GM21576 (cell line): ENCODE results near the gene CELSR1.

ENCODE experiments used
- ATAC-seq: cut with Tn5 transposase; IDR thresholded peaks from one replicate; pipeline ENCODE4 v1.9.1; 2021; ENCODE audit warnings: mild to moderate bottlenecking, moderate library complexity; ENCODE audit not compliant: unreplicated experiment

Gene CELSR1

DNA sequence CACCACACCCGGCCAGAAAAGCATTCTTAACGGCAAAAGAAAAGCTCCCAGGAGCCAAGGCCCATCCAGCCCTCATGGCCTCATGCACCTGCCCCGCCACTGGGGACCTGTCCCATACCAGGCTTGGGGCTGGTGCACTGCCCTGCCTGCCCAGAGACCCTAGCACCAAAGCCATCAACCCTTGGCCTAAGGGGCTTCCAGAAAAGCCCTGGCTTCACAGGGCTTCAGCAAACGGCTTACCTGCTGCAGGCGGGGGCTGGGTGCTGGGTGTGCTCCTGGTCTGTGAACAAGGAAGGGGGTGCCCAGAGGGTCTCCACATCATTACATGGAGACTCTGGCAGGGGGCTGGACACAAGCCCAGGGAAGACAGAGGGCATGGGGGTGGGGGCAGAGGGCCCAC is 89.5 kb downstream of the CELSR1 start:
- no peak for ATAC-seq

DNA sequence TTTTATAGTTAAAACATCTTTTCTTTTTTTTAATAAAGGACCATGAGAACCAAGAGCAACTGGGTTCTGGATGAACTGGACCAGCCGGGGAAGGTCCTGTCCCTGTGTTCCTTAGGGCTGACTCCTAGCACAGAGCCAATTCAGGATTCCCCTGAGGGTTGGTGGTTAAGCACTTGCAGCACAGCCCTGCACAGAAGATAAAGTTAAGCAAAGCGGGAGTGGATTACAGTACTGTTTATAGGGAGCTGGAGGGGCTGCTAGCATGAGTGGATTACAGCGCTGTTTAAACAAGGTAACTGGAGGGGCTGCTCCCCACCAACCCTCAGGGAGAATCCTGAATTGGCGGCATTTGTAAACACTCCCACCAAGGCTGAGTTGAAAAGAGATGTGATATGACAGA is 90.6 kb downstream of the CELSR1 start:
- no peak for ATAC-seq

DNA sequence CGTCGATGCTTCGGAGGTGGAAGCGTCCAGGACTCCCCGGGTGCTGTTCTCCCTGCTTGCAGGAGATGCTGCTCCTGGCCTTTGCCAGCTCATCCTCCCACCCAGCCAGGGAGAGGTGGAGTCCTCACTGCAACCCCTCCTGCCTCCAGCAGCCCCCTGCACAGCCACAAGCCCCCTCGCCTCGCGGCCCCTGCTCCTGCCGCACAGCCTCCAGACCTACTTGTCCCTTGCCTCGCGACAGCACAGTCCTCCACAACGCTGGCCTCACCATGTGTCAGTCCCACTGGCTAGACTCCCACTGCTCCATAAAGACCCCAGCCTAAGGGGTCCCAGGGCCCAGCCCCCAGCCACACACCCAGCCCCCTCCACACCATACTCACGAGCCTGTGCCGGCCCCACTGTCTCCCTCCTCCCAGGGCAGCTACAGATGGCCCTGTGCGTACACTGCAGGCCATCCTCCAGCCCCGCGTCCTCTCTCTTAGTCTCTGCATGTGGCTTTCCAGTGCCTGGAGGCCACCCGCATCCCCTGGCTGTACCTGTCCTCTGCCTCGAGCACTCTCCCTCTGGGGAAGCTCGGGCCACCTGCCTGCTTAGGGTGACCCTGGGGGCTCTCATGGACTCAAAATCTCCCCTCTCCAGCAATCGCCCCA is 91.5 kb downstream of the CELSR1 start:
- no peak for ATAC-seq

DNA sequence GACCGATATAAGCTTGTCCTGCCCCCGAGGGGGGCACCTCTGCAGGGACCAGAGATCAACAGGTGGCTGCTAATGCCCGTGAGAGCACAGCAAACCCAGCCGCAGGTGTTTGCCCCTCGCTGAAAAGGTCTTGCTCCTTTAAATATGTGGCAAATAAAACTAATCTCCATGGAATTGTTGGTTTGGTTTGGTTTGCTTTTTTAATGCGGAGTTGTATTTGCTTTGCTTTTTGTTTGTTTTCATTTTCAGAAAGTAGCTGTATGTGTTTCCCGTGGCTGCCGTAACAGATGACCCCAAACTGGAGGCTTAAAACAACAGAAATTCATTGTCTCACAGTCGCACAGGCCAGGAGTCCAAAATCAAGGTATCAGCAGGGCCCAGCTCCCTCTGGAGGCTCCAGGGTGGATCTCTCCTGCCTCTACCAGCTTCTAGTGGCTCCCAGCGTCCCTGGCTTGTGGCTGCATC is 93.0 kb downstream of the CELSR1 start:
- ATAC-seq = no peak

- ATAC-seq = no peak
Measured at GRCh38 chr22:46443850-46444389, 93.5 kb downstream of the CELSR1 start.

DNA sequence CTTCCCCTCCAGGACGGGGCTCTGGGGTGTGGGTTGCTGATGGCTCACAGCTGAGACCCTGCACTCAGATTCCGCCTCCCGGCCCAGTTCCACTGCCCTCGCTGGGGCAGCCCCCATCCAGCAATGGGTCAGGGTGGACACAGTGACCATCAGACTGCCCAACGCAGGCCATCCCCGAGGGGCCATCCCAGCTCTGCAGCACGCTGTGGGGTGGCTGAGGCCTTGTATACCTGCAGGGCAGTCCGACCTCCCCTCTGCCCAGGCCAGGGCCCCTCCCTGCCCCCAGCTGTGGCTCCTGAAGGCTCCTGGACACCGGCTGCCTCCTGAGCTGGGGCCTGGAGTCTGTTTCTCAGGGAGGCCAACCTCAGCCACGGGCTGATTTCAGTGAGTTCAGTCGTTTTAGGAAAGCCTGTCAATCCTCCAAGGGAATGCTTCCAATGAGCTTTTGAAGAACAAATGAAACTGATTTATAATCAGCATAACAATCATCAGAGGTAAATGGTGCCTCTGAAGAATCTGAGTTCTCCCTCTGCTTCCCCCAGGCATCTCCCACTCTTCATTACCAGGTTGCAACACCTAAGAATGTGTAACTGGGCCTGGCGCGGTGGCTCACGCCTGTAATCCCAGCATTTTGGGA is 95.1 kb downstream of the CELSR1 start:
- ATAC-seq = no peak

DNA sequence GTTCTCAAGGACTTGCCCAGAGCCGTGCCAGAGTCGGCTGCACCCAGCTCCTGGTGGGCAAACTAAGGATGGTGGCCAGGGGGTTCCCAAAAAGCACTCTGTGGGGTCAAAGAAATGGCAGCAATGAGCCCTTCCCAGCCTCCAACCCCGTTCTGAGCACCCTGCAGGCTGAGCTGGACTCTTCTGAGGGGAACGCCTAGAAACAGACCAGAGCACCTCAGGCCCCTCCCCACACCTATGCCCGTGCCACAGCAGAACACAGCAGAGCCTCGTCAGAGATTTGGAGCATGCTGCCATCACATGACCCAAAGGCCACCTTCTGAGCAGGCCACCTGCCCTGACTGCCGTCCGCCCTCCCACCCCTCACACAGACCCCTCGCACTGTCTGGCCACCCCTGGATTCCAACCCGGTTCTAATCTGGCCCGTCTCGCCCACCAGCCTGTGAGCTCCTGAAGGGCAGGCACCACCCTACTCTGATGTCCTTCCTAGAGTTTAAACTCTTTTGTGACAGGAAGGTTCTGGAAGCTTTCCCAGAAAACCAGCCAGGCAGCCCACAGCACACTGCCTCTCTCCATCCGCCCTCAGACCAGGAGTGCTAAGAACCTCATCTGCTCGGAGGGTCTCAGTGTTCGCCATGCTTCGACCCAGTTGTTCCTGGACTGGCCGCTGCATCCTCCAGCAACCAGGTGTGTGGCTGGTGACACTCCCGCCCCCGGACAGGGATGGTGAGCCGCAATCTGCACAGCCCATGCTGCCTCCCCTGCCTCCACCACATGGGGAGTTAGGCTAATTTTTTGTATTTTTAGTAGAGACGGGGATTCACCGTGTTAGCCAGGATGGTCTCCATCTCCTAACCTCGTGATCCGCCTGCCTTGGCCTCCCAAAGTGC is 97.6 kb downstream of the CELSR1 start:
- no peak for ATAC-seq

- ATAC-seq = no peak
Measured at GRCh38 chr22:46439111-46439510, 98.3 kb downstream of the CELSR1 start.

DNA sequence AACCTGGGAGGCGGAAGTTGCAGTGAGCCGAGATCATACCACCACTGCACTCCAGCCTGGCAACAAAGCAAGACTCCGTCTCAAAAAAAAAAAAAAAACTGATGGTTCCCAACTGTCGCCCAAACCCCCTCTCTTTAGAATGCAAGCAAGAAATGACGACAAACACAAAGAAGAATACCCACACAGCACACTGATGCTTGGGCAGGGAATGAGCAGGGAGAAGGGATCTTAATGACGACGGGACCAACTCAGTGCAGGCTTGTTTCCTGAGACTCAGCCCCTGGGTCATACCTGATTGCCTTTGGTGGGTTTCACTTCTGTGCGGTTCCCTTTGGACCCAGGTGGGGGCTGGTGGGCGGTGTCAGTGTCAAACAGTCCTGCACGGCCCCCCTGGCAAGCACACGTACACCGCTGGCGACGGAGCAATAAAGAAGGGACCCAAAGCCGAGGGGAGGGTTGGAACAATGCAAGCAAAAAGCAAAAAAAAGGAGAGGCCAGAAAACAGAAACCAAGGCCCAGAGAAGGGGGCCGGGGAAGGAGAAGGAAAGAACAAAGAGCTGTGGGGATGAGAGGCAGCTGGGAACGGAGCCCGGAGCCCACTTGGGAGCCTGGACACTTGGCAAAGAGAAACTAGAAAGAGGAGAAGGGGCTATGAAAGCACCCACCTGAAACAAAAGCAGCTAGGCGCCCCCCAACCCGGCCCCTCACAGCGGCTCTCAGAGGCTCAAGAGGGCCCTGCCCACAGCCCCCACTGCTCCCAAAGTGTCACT is 99.6 kb downstream of the CELSR1 start:
- ATAC-seq = no peak

GRCh38 chr22:46436595-46437175 is 100.7 kb downstream of the CELSR1 start:
- ATAC-seq = no peak

- ATAC-seq = no peak
Measured at GRCh38 chr22:46433318-46433717, 104.1 kb downstream of the CELSR1 start.

- ATAC-seq = no peak
Measured at GRCh38 chr22:46432164-46433068, 105.0 kb downstream of the CELSR1 start.

DNA sequence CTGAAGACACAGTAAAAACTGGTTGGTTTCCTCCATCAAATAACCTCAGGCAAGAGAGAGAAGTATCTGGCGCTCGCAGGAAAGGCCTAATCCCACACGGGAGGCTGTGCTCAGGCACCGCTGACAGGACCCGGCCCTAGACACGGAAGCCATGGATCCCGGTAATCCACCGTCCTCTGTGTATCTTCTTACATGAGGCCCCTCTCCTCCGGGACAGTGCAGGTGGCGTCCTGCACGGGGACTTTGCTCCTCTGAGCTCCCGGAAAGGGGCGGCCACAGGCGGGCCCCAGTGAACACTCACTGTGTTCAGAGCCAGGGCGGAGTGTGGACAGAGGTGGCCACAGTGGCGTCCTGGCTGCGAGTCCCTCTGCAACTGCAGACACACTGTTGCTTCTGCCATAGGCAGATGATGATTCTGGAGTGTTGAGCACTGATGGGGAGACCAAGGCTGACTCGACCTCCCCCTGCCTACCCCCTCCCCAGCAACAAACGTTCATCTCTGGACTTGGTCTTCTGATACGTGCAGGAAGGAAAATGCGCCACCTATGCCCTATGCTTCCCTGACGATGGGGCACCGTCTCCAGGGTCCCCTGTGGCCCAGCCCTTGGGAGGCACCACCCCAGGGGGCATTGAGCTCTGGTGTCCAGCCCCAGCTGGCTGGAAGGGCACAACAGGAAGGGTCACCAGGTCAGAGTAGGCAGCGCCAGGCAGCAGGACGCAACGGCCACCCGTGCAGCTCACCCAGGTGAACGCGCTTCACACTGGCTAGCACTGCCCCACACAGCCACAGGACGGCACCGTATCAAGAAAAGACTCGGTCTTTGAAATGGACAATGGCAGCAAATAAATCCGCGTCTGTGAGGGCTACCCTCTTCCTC is 106.2 kb downstream of the CELSR1 start:
- no peak for ATAC-seq

DNA sequence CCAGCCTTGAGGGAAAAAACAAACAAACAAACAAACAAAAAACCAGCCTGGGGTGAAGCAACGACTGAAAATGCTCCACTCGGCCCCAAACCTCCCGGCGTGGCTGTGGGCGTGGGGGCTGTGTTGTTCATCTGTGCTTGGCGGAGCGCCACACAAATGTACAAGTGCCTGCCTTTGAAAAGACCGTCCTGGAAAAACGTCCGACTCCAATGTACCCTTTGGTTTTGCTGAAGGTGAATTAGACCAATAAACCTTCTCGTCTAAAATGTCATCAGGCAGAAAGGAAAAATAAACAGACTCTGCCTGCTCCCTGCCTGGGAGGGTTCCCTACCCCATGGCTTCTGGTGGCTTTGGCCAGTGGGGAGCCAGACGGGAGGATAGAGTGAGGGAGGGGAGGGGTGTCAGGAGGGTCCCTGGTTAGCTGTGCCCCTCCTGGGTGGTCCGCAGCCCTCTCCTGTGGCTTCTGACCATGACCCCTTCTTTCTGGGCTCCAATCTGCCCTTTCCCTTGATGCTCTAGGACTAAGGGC is 108.0 kb downstream of the CELSR1 start:
- no peak for ATAC-seq

DNA sequence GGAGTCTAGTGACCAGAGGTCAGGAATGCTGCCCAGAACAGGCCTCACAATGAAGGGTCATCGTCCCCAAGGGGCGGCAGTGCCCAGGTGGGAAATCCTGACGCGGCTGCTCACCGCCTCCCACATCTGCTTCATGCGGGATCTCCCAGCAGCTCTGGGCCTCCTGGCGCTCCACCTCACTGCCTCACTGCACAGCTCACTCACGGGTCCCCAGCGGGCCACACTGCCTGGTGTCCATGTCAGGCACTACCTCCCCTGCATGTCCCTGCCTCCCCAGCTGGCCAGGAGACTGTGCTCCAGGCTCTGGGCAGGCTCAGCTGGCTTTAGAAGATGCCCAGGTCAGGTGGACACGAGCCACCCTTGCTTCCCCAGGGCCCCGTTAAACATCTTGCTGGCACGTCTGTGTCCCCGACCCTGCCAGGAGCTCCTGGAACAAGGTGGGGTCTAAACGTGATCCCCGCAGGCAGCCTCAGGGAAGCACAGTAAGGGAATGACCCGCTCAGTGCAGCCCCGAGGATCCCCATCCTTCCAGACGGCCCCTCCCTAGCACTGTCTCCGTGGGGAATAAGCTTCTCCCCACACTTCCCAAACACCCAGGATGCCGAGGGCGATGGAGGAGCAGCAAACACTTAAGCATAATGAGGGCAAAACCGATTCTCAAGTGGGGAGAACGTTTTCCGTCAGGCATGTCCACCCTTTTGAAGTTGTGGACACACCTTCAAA is 108.7 kb downstream of the CELSR1 start:
- ATAC-seq = no peak

DNA sequence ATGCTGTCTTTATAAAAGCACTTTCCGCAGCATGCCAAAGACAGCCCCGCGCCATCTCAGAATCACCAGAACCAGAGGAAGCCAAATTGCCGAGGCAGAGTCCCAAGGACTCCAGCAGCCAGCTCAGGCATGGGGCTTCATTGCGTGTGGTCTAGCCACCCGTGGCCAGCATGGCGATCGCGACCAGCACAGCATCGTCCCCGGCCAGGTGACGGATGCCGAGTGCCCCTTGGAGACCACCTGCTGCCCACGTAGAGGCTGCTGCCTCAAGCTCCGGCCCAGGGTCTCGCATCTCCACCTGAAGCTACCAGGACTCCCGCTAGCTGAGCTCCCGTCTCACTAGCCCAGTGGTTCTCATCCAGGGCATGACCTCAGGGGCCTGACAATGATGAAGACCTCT is 109.2 kb downstream of the CELSR1 start:
- no peak for ATAC-seq

DNA sequence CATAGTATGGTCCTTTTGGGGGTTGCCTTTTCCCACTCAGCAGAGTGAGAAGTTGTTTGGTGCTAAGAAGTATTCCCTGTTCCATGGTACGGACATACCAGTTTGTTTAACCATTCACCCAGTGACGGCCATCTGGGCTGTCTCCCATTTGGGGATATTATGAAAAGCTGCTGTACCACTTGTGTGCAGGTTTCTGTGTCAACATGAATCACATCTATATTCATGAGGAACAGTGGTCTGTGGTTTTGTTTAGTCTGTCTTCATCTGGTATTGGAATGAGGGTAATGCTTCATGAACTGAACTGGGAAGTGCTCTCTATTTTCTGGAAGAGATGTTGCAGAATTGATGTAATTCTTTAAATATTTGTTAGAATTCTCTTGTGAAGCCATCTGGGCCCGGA is 112.4 kb downstream of the CELSR1 start:
- no peak for ATAC-seq

DNA sequence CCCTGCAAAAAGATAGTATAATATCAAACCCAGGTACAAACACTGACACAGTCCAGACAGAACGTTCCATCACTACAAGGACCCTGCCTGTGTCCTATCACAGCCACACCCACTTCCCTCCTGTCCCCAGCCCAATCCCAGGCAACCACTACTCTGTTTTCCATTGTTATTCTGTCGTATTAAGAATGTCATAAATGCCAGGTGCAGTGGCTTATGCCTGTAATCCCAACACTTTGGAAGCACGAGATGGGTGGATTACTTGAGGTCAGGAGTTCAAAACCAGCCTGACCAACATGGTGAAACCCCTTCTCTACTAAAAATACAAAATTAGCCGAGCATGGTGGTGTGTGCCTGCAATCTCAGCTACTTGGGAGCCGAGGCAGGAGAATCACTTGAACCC is 112.9 kb downstream of the CELSR1 start:
- no peak for ATAC-seq
